GM18868 (cell line): ENCODE data around the gene DYRK1B.

Source experiments
- ATAC-seq: cut with Tn5 transposase; IDR thresholded peaks from one replicate; pipeline ENCODE4 v1.9.1; 2021; ENCODE audit warnings: mild to moderate bottlenecking, moderate library complexity; ENCODE audit not compliant: unreplicated experiment

Gene DYRK1B

GRCh38 chr19:39832341-39833083 lies 1.4 kb downstream of the DYRK1B start:
- ATAC-seq, result no peak

GRCh38 chr19:39831679-39832078 lies 2.3 kb downstream of the DYRK1B start:
- ATAC-seq, result no peak

- ATAC-seq, result no peak
These were observed 3.1 kb downstream of the DYRK1B start for GRCh38 chr19:39830847-39831246.

- ATAC-seq, result no peak
These were observed 3.6 kb downstream of the DYRK1B start for GRCh38 chr19:39830406-39830805.

GRCh38 chr19:39829702-39830275 lies 4.2 kb downstream of the DYRK1B start:
- ATAC-seq, result no peak

- ATAC-seq, result no peak
These were observed 5.3 kb downstream of the DYRK1B start for GRCh38 chr19:39828654-39829032.

- ATAC-seq, result no peak
These were observed 5.8 kb downstream of the DYRK1B start for GRCh38 chr19:39828015-39828653.

GRCh38 chr19:39827216-39827615 lies 6.7 kb downstream of the DYRK1B start:
- ATAC-seq, result no peak

- ATAC-seq, result no peak
These were observed 7.5 kb downstream of the DYRK1B start for GRCh38 chr19:39826311-39826945.

- ATAC-seq, result no peak
These were observed 8.4 kb downstream of the DYRK1B start for GRCh38 chr19:39825531-39826076.

GRCh38 chr19:39825093-39825463 lies 8.9 kb downstream of the DYRK1B start:
- ATAC-seq, result no peak

GRCh38 chr19:39824143-39825092 lies 9.5 kb downstream of the DYRK1B start:
- peak; percentile 94 for ATAC-seq

GRCh38 chr19:39823686-39824085 lies 10.3 kb downstream of the DYRK1B start:
- ATAC-seq, result no peak

- ATAC-seq, result no peak
These were observed 13.3 kb downstream of the DYRK1B start for GRCh38 chr19:39820696-39821095.

- ATAC-seq, result no peak
These were observed 14.2 kb downstream of the DYRK1B start for GRCh38 chr19:39819786-39820185.

GRCh38 chr19:39818626-39819097 lies 15.3 kb downstream of the DYRK1B start:
- ATAC-seq, result peak; percentile 77

- no peak for ATAC-seq
These were observed 15.9 kb downstream of the DYRK1B start for GRCh38 chr19:39817888-39818561.

- no peak for ATAC-seq
These were observed 17.5 kb downstream of the DYRK1B start for GRCh38 chr19:39816287-39817048.

GRCh38 chr19:39814595-39814994 lies 19.4 kb downstream of the DYRK1B start:
- no peak for ATAC-seq
